HAP-1 (cell line): Measurements from ENCODE around the gene XAGE1B.
"Not testable (repeated sequence)": the region's sequence is repeated elsewhere in the genome, so short reads cannot be mapped to it uniquely, and the experiment has no call there.

ENCODE experiments used
- DNase-seq, 2 experiments: peaks; one replicate each; pipeline ENCODE4 v3.0.0-alpha.2; 2016 to 2020; ENCODE audit warnings: low spot score in 2 of 2
- H3K27me3 ChIP-seq: fragments of 250-450 bp; sonication (Bioruptor Pico); 2 replicates; pipeline ENCODE4 v1.5.1; 2020; ENCODE audit warnings: low read depth, mild to moderate bottlenecking, moderate library complexity
- H3K36me3 ChIP-seq: fragments of 250-450 bp; sonication (Bioruptor Pico); replicated peaks from 2 replicates; pipeline ENCODE4 v1.5.1; 2020; ENCODE audit warnings: mild to moderate bottlenecking
- H3K4me1 ChIP-seq: fragments of 250-450 bp; sonication (Bioruptor Pico); 2 replicates; pipeline ENCODE4 v1.5.1; 2020; ENCODE audit warnings: mild to moderate bottlenecking
- H3K4me3 ChIP-seq: fragments of 250-450 bp; sonication (Bioruptor Pico); 2 replicates; pipeline ENCODE4 v1.5.1; 2020; ENCODE audit warnings: mild to moderate bottlenecking, moderate library complexity
- H3K9me3 ChIP-seq: fragments of 250-450 bp; sonication (Bioruptor Pico); 2 replicates; pipeline ENCODE4 v1.5.1; 2020; ENCODE audit warnings: mild to moderate bottlenecking, moderate library complexity
- in situ Hi-C: fragments of 300-500 bp; cut with MboI; formaldehyde crosslinking; loops from 3 replicates; pipeline ENCODE4 v1.14.3; 2020; ENCODE audit warnings: low sequenced_read_pairs, inconsistent platforms, mixed read lengths

Gene XAGE1B

GRCh38 chrX:52516987-52517325, at the start of gene XAGE1B:
Gene XAGE1B (minus strand): TSS chrX:52517063. CDS start chrX:52515527, 1,536 bp downstream.
- in situ Hi-C loops, H3K4me3 ChIP-seq: not testable (repeated sequence)

GRCh38 chrX:52563105-52563504, 46.2 kb upstream of the XAGE1B start:
- Histone ChIP-seq H3K27me3 (peaks cover 4% of the 10 kb centered on the region; the same call in 1 of the 2 replicates), H3K36me3 (no peaks in the 10 kb centered on the region), H3K4me1 (no peaks in the 10 kb centered on the region), H3K4me3 (no peak overlapping the region), H3K9me3 (no peaks in the 10 kb centered on the region)
- DNase-seq = no peak
- in situ Hi-C loops = no loop called here

More at GRCh38 chrX:52516987-52517325, at the start of gene XAGE1B:
- DNase-seq, H3K27me3 ChIP-seq, H3K36me3 ChIP-seq, H3K9me3 ChIP-seq, H3K4me1 ChIP-seq: not testable (repeated sequence)

GRCh38 chrX:52558140-52558539, 41.3 kb upstream of the XAGE1B start:
- in situ Hi-C loops = no loop called here
- no peak for DNase-seq
- Histone ChIP-seq H3K36me3 (no peaks in the 10 kb centered on the region), H3K4me1 (no peaks in the 10 kb centered on the region), H3K27me3 (no peaks in the 10 kb centered on the region), H3K9me3 (no peaks in the 10 kb centered on the region), H3K4me3 (no peak overlapping the region)

- Histone ChIP-seq H3K4me3 (no peak overlapping the region), H3K27me3 (no peaks in the 10 kb centered on the region), H3K4me1 (no peaks in the 10 kb centered on the region), H3K9me3 (no peaks in the 10 kb centered on the region), H3K36me3 (no peaks in the 10 kb centered on the region)
- DNase-seq = no peak
- in situ Hi-C loops = no loop called here
Observed at GRCh38 chrX:52556741-52557140, 39.9 kb upstream of the XAGE1B start.

GRCh38 chrX:52553995-52554642, 37.3 kb upstream of the XAGE1B start:
- in situ Hi-C loops = no loop called here
- no peak for DNase-seq
- Histone ChIP-seq H3K36me3 (no peaks in the 10 kb centered on the region), H3K4me3 (no peak overlapping the region), H3K9me3 (no peaks in the 10 kb centered on the region), H3K27me3 (no peaks in the 10 kb centered on the region), H3K4me1 (no peaks in the 10 kb centered on the region)

GRCh38 chrX:52548769-52549168, 31.9 kb upstream of the XAGE1B start:
- H3K36me3 ChIP-seq, H3K9me3 ChIP-seq, DNase-seq, H3K27me3 ChIP-seq, in situ Hi-C loops, H3K4me3 ChIP-seq, H3K4me1 ChIP-seq: not testable (repeated sequence)

- Histone ChIP-seq H3K4me3 (no peak overlapping the region), H3K9me3 (no peaks in the 10 kb centered on the region), H3K36me3 (no peaks in the 10 kb centered on the region), H3K4me1 (no peaks in the 10 kb centered on the region), H3K27me3 (no peaks in the 10 kb centered on the region; the same call in 1 of the 2 replicates)
- in situ Hi-C loops = no loop called here
- no peak for DNase-seq
Observed at GRCh38 chrX:52544147-52544840, 27.4 kb upstream of the XAGE1B start.

- no peak for DNase-seq
- H3K4me1 ChIP-seq = no peaks in the 10 kb centered on the region
- no peaks in the 10 kb centered on the region for H3K36me3 ChIP-seq
- H3K4me3 ChIP-seq = no peak overlapping the region
- in situ Hi-C loops = no loop called here
- no peaks in the 10 kb centered on the region; the same call in 1 of the 2 replicates for H3K27me3 ChIP-seq
- no peaks in the 10 kb centered on the region for H3K9me3 ChIP-seq
Observed at GRCh38 chrX:52542311-52542710, 25.4 kb upstream of the XAGE1B start.

GRCh38 chrX:52541051-52541450, 24.2 kb upstream of the XAGE1B start:
- H3K4me3 ChIP-seq, H3K4me1 ChIP-seq, H3K27me3 ChIP-seq, DNase-seq, H3K36me3 ChIP-seq, H3K9me3 ChIP-seq, in situ Hi-C loops: not testable (repeated sequence)

GRCh38 chrX:52516110-52516986, 515 bp downstream of the XAGE1B start:
- H3K9me3 ChIP-seq, H3K27me3 ChIP-seq, H3K4me3 ChIP-seq, H3K4me1 ChIP-seq, H3K36me3 ChIP-seq, in situ Hi-C loops, DNase-seq: not testable (repeated sequence)

- DNase-seq, H3K4me1 ChIP-seq, H3K9me3 ChIP-seq, H3K4me3 ChIP-seq, in situ Hi-C loops, H3K36me3 ChIP-seq, H3K27me3 ChIP-seq: not testable (repeated sequence)
Observed at GRCh38 chrX:52511126-52511525, 5.7 kb downstream of the XAGE1B start.

- H3K27me3 ChIP-seq = no peaks in the 10 kb centered on the region; the same call in 1 of the 2 replicates
- no peak overlapping the region for H3K4me3 ChIP-seq
- H3K36me3 ChIP-seq = no peaks in the 10 kb centered on the region
- in situ Hi-C loops = no loop called here
- DNase-seq = no peak
- H3K4me1 ChIP-seq = no peaks in the 10 kb centered on the region
- H3K9me3 ChIP-seq = no peaks in the 10 kb centered on the region
Observed at GRCh38 chrX:52509916-52510315, 6.9 kb downstream of the XAGE1B start.

- in situ Hi-C loops = no loop called here
- no peaks in the 10 kb centered on the region for H3K36me3 ChIP-seq
- H3K4me3 ChIP-seq = no peak overlapping the region
- no peaks in the 10 kb centered on the region; the same call in 1 of the 2 replicates for H3K27me3 ChIP-seq
- DNase-seq = no peak
- no peaks in the 10 kb centered on the region for H3K4me1 ChIP-seq
- no peaks in the 10 kb centered on the region for H3K9me3 ChIP-seq
Observed at GRCh38 chrX:52507331-52507730, 9.5 kb downstream of the XAGE1B start.

GRCh38 chrX:52504551-52504950, 12.3 kb downstream of the XAGE1B start:
- DNase-seq = no peak
- no peaks in the 10 kb centered on the region; the same call in 1 of the 2 replicates for H3K27me3 ChIP-seq
- H3K9me3 ChIP-seq = no peaks in the 10 kb centered on the region
- H3K4me1 ChIP-seq = no peaks in the 10 kb centered on the region
- no peaks in the 10 kb centered on the region for H3K36me3 ChIP-seq
- in situ Hi-C loops = no loop called here
- H3K4me3 ChIP-seq = no peak overlapping the region
